NCI-H510A (cell line): ENCODE results near the gene PIGA.
A peak's percentile ranks its signal among the peaks of the same experiment; 100 is the strongest.
"Not testable (repeated sequence)": the region's sequence is repeated elsewhere in the genome, so short reads cannot be mapped to it uniquely, and the experiment has no call there.

ENCODE experiments used
- DNase-seq: peaks from one replicate; lab custom pipeline; 2025; lab: John Stamatoyannopoulos, UW

The PIGA gene

GRCh38 chrX:15320297-15320696 lies 15.0 kb downstream of the PIGA start:
- no peak for DNase-seq

- DNase-seq: no peak
Observed at GRCh38 chrX:15319075-15319474, 16.2 kb downstream of the PIGA start.

- DNase-seq: no peak
Observed at GRCh38 chrX:15315509-15315908, 19.8 kb downstream of the PIGA start, which contains the start of gene ASB11. Gene ASB11, minus strand, starts transcription at chrX:15315640. Its CDS starts 35 bp downstream, at chrX:15315605.

- no peak for DNase-seq
Observed at GRCh38 chrX:15314472-15314871, 20.9 kb downstream of the PIGA start.

GRCh38 chrX:15311119-15311518 lies 24.2 kb downstream of the PIGA start:
- no peak for DNase-seq

- DNase-seq: no peak
Observed at GRCh38 chrX:15310117-15310516, 25.2 kb downstream of the PIGA start.

GRCh38 chrX:15305899-15306298 lies 29.4 kb downstream of the PIGA start:
- DNase-seq: not testable (repeated sequence)

- DNase-seq: peak; percentile 5
Observed at GRCh38 chrX:15301924-15302323, 33.4 kb downstream of the PIGA start.

GRCh38 chrX:15299941-15300851 lies 35.1 kb downstream of the PIGA start:
- no peak for DNase-seq

GRCh38 chrX:15298780-15299179 lies 36.5 kb downstream of the PIGA start:
- DNase-seq: no peak

GRCh38 chrX:15298201-15298600 lies 37.1 kb downstream of the PIGA start:
- no peak for DNase-seq

- no peak for DNase-seq
Observed at GRCh38 chrX:15293451-15293850, 41.9 kb downstream of the PIGA start.

GRCh38 chrX:15292861-15293260 lies 42.5 kb downstream of the PIGA start:
- no peak for DNase-seq

- no peak for DNase-seq
Observed at GRCh38 chrX:15277604-15278003, 57.7 kb downstream of the PIGA start.

GRCh38 chrX:15274946-15275345 lies 60.4 kb downstream of the PIGA start:
- no peak for DNase-seq

GRCh38 chrX:15273275-15273674 lies 62.0 kb downstream of the PIGA start:
- not testable (repeated sequence) for DNase-seq

- no peak for DNase-seq
Observed at GRCh38 chrX:15271757-15272156, 63.6 kb downstream of the PIGA start.

- no peak for DNase-seq
Observed at GRCh38 chrX:15269618-15270521, 65.5 kb downstream of the PIGA start, which contains the start of gene ASB9. Gene ASB9, minus strand, starts transcription at chrX:15270083. Its CDS starts 209 bp downstream, at chrX:15269874.
